ENCODE data around the gene ABI3BP.

The ABI3BP gene

DNA sequence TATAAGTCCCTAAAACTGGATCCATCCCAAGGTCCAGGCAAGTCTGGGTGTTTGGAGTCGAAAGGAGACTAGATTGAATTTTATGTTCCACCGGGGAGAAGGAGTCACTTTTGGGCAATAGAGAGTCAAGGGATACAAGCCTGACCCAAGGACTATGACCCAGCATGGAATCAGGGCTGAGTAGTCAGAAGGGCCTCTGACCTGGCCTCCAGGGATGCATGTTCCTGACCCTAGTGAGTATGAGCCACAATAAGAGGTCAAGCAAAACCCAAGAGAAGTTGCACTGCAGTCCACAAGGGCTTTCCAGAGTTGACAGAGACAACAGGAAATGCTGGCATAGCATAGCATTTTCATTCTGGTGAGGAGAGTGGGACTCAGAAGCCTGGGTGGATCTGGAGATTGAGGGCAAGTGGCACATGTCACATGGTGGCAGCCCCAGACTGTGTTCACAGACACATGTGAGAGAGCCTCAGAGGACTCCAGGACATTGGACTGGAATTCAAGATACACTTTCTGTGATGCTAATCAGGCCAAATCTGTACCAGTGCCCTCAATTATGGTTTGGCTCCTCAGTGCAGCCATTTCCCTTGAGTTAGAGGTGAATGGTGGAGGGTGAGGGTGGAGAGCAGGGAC is 217.0 kb downstream of the ABI3BP start:
- TF ChIP-seq, protein P1, sequence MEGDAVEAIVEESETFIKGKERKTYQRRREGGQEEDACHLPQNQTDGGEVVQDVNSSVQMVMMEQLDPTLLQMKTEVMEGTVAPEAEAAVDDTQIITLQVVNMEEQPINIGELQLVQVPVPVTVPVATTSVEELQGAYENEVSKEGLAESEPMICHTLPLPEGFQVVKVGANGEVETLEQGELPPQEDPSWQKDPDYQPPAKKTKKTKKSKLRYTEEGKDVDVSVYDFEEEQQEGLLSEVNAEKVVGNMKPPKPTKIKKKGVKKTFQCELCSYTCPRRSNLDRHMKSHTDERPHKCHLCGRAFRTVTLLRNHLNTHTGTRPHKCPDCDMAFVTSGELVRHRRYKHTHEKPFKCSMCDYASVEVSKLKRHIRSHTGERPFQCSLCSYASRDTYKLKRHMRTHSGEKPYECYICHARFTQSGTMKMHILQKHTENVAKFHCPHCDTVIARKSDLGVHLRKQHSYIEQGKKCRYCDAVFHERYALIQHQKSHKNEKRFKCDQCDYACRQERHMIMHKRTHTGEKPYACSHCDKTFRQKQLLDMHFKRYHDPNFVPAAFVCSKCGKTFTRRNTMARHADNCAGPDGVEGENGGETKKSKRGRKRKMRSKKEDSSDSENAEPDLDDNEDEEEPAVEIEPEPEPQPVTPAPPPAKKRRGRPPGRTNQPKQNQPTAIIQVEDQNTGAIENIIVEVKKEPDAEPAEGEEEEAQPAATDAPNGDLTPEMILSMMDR (conservative IDR thresholded peaks at IDR 0.05; ENCODE audit: control insufficient read depth, insufficient read depth, low read depth, low read length), result no peak
- no peak for DNase-seq (ENCODE audit: low read depth)
- H3K4me3 ChIP-seq (ENCODE audit: control insufficient read depth, low read depth, low read length), result no peak overlapping the region

DNA sequence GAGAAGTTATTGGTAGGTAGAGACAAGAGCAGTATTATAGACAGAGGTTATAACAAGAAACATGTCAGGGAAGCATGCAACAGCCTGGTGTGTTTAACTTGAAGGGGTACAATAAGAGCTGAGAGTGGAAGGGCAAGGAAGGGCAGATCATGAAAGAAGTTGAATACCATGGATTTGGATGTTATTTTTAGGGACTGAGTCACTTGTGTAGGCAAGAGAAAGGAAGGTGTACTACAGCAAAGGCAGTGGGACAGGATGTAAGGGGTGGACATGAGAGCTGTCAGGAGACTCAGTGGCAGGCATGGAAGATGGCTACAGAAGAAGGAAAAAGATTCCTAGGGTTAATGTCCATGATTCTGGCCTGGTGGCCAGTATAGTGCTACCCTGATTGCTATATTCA is 217.6 kb downstream of the ABI3BP start:
- DNase-seq (ENCODE audit: low read depth), result no peak
- H3K4me3 ChIP-seq (ENCODE audit: control insufficient read depth, low read depth, low read length), result no peak overlapping the region
- TF ChIP-seq, protein P1 (conservative IDR thresholded peaks at IDR 0.05; ENCODE audit: control insufficient read depth, insufficient read depth, low read depth, low read length), result no peak

DNA sequence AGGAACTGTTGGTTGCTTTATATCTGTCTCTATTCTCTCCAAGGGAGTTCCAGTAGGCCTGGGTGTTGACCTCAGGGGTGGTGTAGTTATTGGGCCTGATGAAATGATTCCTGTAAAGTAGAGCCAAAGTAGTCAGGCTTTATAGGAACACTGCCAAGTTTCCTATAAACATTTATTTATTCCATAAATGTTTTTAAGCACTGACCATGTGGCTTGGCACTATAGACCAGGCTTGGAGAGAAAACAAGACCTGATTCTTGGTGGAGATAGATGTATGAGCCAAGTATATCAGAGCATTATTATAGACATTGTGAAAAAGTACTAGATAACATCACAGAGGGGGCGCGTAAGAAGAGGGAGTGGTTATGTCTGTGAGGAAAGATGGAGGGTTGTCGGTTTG is 218.0 kb downstream of the ABI3BP start:
- TF ChIP-seq, protein P1 (conservative IDR thresholded peaks at IDR 0.05; ENCODE audit: control insufficient read depth, insufficient read depth, low read depth, low read length), result no peak
- DNase-seq (ENCODE audit: low read depth), result no peak
- no peak overlapping the region for H3K4me3 ChIP-seq (ENCODE audit: control insufficient read depth, low read depth, low read length)

DNA sequence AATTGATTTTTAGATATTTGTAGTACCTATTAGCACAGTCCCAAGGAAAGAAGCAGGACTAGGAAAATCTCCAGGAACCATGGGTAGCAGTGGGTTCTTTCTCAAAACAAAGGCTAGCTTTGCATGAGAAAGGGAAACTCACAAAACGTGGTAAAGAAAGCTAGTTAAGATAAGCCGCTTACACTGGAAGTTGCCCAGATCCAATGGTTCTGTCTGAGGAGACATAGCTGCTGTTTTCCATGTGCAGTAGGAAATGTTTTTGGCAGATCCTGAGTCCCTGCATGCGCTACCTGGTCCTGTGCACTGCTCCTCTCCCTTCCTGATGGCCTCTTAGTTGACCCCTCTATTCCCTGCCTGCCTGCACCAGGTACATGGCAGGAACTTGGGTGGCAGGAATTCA is 223.5 kb downstream of the ABI3BP start:
- DNase-seq (ENCODE audit: low read depth), result no peak
- H3K4me3 ChIP-seq (ENCODE audit: control insufficient read depth, low read depth, low read length), result no peak overlapping the region
- TF ChIP-seq, protein P1 (conservative IDR thresholded peaks at IDR 0.05; ENCODE audit: control insufficient read depth, insufficient read depth, low read depth, low read length), result no peak

DNA sequence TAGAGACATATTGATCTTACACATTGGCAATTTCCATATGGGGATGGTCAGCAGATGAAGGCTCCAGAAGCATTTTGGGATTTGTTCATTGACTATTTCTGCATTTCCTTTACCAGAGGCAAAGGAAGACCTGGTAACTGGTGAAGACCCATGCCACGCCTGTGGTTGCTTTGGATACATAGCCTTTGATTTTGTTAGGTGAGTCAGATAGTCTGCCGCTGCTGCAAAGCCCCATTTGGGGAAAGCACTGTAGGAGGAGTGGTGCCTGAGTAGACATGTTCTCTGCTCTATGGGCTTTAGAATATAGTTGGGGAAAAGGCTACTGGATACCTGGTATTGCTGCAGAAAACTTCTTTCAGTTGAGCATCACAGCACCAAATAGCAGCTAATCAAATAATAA is 227.2 kb downstream of the ABI3BP start:
- TF ChIP-seq, protein P1 (conservative IDR thresholded peaks at IDR 0.05; ENCODE audit: control insufficient read depth, insufficient read depth, low read depth, low read length), result no peak
- no peak for DNase-seq (ENCODE audit: low read depth)
- H3K4me3 ChIP-seq (ENCODE audit: control insufficient read depth, low read depth, low read length), result no peak overlapping the region

DNA sequence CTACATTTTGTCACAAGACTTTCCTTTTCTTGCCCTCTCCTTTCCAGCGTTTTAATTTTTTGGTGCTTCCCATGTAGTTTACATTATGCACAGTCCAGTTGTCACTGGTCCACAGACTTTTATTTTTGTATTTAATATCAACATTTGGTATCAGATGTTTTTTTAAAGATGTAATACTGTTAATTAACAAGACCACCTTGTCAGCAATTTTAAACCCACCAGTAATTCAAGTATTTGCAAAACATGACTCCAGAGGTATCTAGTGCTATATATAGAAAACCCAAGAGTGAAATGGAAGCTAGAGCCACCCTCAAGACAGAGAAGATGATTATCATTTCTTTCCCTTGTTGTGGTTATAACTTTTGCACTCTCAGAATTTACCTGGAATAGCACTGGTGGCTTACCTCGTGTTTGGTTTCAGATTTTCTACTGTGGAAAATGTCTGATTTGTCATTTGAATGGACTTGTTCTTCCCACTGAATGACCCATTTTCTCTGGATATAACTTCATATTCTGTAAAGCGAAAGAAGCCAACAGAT is 227.7 kb downstream of the ABI3BP start:
- H3K4me3 ChIP-seq (ENCODE audit: control insufficient read depth, low read depth, low read length), result no peak overlapping the region
- TF ChIP-seq, protein P1 (conservative IDR thresholded peaks at IDR 0.05; ENCODE audit: control insufficient read depth, insufficient read depth, low read depth, low read length), result no peak
- DNase-seq (ENCODE audit: low read depth), result no peak
